Sigmoid colon (tissue), 7 donors: Measurements from ENCODE around the gene GDF2. TPM values are rescaled to one million over a fixed set of nuclear protein-coding genes. Genes with fewer than 3 reads are reported as not detected.
A peak's percentile ranks its signal among the peaks of the same experiment; 100 is the strongest.

ENCODE experiments used
- DNase-seq: peaks from one replicate; pipeline ENCODE4 v3.0.0-alpha.2; 2019
- H3K27ac ChIP-seq, 4 donors: fragments of 200-600 bp; sonication (generic); one replicate each; pipeline ENCODE4 v1.5.1; 2016 to 2019; ENCODE audit warnings: mild to moderate bottlenecking in 1 of 4
- H3K27me3 ChIP-seq, 3 donors: fragments of 200-600 bp; sonication (generic); one replicate each; pipeline ENCODE4 v1.5.1; 2019; ENCODE audit warnings: mild to moderate bottlenecking in 1 of 3
- H3K36me3 ChIP-seq, 4 donors: fragments of 200-600 bp; sonication (generic); one replicate each; pipeline ENCODE4 v1.5.1; 2016 to 2019
- H3K4me1 ChIP-seq, 4 donors: fragments of 200-600 bp; sonication (generic); one replicate each; pipeline ENCODE4 v1.5.1; 2017 to 2019
- H3K4me3 ChIP-seq, 4 donors: fragments of 200-600 bp; sonication (generic); one replicate each; pipeline ENCODE4 v1.5.1; 2017 to 2019; ENCODE audit warnings: mild to moderate bottlenecking in 2 of 4, moderate library complexity in 1 of 4
- H3K9me3 ChIP-seq, 4 donors: fragments of 200-600 bp in 3 of 4; sonication (generic) in 3 of 4; one replicate each; pipeline versions ENCODE4 v1.5.1 to v1.6.1; 2013 to 2019
- EP300 ChIP-seq, 4 donors: sonication (generic); formaldehyde crosslinking; IDR thresholded peaks; one replicate each; pipeline ENCODE4 v1.6.1; 2017; ENCODE audit warnings: antibody characterized with exemption in 4 of 4
- POLR2A ChIP-seq, 2 donors: fragments of 450-650 bp; IDR thresholded peaks; one replicate each; pipeline ENCODE4 v1.6.1; 2016; ENCODE audit warnings: antibody characterized with exemption in 2 of 2, mild to moderate bottlenecking in 2 of 2, moderate library complexity in 2 of 2
- POLR2AphosphoS5 ChIP-seq, 4 donors: sonication (generic); formaldehyde crosslinking; IDR thresholded peaks; one replicate each; pipeline ENCODE4 v1.6.1; 2017; ENCODE audit warnings: antibody characterized with exemption in 4 of 4
- WGBS, 2 donors: extraction: QIAGEN DNeasy Blood & Tissue Kit; methylation state at CpG; one replicate each; pipeline ENCODE4 v1.1.7; 2013; 5-methylcytosine and 5-hydroxymethylcytosine counted together
- intact Hi-C: fragments of 100-400 bp; cut with DNase I; formaldehyde crosslinking; loops from one replicate; pipeline ENCODE4 v1.15.1; 2023
- polyA plus RNA-seq, 3 donors: library from polyadenylated mRNA; stranded (reverse); fragments of 200-250 nt; gene quantifications; one replicate each; pipeline ENCODE4 v1.2.3, GENCODE V29; 2013
- total RNA-seq, 4 donors: library from RNA; depleted of rRNA; stranded (reverse); fragments of >200 nt; gene quantifications; one replicate each; pipeline ENCODE4 v1.1.0, GENCODE V29; 2016
- TF ChIP-seq, protein P1 (sequence below), 4 experiments: fragments of 450-650 bp in 3 of 4; fragments of 200-600 bp in 1 of 4; IDR thresholded peaks; one replicate each; pipeline ENCODE4 v1.5.1; 2016 to 2019; ENCODE audit warnings: antibody characterized with exemption in 4 of 4, mild to moderate bottlenecking in 3 of 4, moderate library complexity in 2 of 4
- donor health status: healthy with polysubstance abuse.
- donor health status: Bipolar disorder and iron deficiency.
- donor health status: healthy.

Gene GDF2
- total and polyA plus RNA-seq, 7 donors, result not detected

DNA sequence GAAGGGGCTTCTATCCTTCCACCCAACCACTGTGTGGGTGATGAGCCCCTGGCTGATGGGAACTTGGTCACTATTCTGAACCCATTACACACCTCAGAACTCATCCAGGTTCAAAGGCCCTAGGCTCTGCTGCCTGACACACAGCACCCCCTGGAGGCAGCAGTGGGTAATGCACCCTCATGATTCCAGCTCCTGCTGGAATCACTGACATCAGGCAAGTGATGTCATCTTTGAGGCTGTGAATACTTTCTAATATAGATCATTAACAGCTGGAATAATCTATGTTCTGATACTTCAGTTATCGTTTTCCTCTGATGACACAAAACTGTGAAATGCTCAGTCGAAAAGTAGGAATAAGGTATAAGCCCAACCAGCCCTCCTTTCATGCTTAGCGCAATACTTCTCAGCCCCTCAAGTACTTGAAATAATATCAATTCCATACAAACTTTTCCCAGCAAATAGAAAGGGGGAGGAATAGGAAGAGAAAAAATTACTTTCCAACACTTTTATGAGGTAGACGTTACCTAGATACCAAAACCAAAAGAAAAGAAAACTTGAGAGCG, 18.4 kb downstream of the GDF2 start:
- H3K27ac ChIP-seq, result no peak overlapping the region
- H3K4me3 ChIP-seq, result no peak overlapping the region
- H3K9me3 ChIP-seq, result no peaks in the 10 kb centered on the region
- peaks cover 0 to 6% (median 2%) of the 10 kb centered on the region in 4 donors for H3K4me1 ChIP-seq
- TF ChIP-seq EP300 (IDR thresholded peaks at IDR 0.05) (no peak), POLR2AphosphoS5 (IDR thresholded peaks at IDR 0.05) (no peak), POLR2A (IDR thresholded peaks at IDR 0.05) (no peak)
- TF ChIP-seq, protein P1, sequence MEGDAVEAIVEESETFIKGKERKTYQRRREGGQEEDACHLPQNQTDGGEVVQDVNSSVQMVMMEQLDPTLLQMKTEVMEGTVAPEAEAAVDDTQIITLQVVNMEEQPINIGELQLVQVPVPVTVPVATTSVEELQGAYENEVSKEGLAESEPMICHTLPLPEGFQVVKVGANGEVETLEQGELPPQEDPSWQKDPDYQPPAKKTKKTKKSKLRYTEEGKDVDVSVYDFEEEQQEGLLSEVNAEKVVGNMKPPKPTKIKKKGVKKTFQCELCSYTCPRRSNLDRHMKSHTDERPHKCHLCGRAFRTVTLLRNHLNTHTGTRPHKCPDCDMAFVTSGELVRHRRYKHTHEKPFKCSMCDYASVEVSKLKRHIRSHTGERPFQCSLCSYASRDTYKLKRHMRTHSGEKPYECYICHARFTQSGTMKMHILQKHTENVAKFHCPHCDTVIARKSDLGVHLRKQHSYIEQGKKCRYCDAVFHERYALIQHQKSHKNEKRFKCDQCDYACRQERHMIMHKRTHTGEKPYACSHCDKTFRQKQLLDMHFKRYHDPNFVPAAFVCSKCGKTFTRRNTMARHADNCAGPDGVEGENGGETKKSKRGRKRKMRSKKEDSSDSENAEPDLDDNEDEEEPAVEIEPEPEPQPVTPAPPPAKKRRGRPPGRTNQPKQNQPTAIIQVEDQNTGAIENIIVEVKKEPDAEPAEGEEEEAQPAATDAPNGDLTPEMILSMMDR (IDR thresholded peaks at IDR 0.05), result peak in 3 of 4 experiments; percentile 78 to 89 (median 80)
- intact Hi-C loops, result no loop called here
- DNase-seq, result no peak
- H3K27me3 ChIP-seq, result peaks cover 0 to 7% (median 0%) of the 10 kb centered on the region in 3 donors
- H3K36me3 ChIP-seq, result no peaks in the 10 kb centered on the region
- WGBS, 2 donors, result 60 to 75% methylated on average over 5 of the region's 5 CpGs

DNA sequence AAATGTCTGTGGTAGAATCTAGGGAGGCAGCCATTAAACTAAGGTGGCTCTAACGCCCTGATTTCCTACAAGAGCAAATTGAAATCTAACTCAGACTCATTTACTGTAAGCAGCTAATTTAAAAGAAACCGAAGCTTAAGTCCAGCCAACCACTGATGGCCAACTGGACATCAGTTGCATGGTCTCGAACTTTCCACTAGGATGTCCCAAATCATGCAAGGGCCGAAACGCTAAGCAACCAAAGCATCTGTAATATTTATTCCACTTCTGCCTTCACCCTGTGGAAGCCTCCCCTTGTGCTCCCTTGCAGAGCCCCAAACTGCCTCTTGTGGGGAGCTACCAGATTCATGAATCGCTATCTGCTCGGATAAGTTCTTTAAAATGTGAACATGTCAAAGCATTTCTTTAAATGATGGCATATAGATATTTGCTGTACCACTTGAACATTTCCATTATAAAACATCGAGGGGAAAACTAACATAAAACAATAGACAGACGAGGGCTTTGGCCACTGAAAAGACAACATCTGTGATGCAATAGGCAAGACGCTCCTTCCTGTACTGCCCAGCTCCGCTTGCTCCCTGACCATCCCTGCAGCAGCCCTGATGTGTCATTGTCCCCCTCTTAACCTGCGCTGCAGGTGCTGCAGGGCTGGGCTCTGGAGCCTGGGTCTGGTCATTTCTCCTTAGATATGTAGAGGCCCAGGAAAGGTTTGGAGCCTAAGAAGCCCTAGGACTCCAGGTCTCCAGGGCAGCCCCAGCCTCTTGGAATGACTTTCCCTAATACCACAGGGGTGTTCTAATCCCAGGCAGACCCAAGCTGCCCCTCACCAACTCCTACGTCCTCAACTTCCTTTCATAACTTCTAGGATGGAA, 23.0 kb downstream of the GDF2 start:
- Histone ChIP-seq H3K27ac (no peak overlapping the region), H3K27me3 (peaks cover 0 to 7% (median 0%) of the 10 kb centered on the region in 3 donors), H3K4me3 (no peak overlapping the region), H3K9me3 (no peaks in the 10 kb centered on the region), H3K4me1 (no peaks in the 10 kb centered on the region), H3K36me3 (no peaks in the 10 kb centered on the region)
- intact Hi-C loops, result no loop called here
- WGBS, 2 donors, result 89 to 91% methylated on average over 13 of the region's 13 CpGs
- DNase-seq, result no peak
- TF ChIP-seq POLR2AphosphoS5 (IDR thresholded peaks at IDR 0.05) (no peak), POLR2A (IDR thresholded peaks at IDR 0.05) (no peak), EP300 (IDR thresholded peaks at IDR 0.05) (no peak)
- TF ChIP-seq, protein P1 (IDR thresholded peaks at IDR 0.05), result no peak

DNA sequence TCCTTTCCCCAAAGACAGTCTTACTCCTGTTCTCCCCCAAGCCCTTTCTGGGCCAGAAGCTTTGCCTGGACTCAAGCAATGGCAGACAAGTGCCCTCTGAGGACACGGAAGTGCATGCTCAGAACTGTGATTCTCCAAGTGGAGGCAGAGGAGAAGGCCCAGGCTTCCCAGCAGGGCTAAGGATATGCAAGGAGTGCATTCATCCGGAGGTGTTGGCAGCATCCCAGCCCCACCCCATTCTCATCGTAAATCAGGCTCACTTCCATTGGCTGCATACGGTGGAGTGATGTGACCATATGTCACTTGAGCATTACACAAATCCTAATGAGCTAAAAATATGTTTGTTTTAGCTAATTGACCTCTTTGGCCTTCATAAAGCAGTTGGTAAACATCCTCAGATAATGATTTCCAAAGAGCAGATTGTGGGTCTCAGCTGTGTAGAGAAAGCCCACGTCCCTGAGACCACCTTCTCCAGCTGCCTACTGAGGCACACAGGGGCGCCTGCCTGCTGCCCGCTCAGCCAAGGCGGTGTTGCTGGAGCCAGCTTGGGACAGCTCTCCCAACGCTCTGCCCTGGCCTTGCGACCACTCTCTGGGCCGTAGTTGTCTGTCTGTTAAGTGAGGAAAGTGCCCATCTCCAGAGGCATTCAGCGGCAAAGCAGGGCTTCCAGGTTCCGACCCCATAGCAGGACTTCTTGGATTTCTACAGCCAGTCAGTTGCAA, 24.5 kb downstream of the GDF2 start:
- no peak overlapping the region for H3K4me3 ChIP-seq
- no peak overlapping the region for H3K27ac ChIP-seq
- H3K9me3 ChIP-seq, result no peaks in the 10 kb centered on the region
- H3K27me3 ChIP-seq, result no peaks in the 10 kb centered on the region
- no peak for TF ChIP-seq POLR2AphosphoS5 (IDR thresholded peaks at IDR 0.05)
- TF ChIP-seq, protein P1 (IDR thresholded peaks at IDR 0.05), result no peak
- no peak for TF ChIP-seq EP300 (IDR thresholded peaks at IDR 0.05)
- no peak for TF ChIP-seq POLR2A (IDR thresholded peaks at IDR 0.05)
- H3K36me3 ChIP-seq, result no peaks in the 10 kb centered on the region
- 60 to 80% methylated on average over 13 of the region's 13 CpGs for WGBS, 2 donors
- no peak for DNase-seq
- intact Hi-C loops, result no loop called here
- no peaks in the 10 kb centered on the region for H3K4me1 ChIP-seq

DNA sequence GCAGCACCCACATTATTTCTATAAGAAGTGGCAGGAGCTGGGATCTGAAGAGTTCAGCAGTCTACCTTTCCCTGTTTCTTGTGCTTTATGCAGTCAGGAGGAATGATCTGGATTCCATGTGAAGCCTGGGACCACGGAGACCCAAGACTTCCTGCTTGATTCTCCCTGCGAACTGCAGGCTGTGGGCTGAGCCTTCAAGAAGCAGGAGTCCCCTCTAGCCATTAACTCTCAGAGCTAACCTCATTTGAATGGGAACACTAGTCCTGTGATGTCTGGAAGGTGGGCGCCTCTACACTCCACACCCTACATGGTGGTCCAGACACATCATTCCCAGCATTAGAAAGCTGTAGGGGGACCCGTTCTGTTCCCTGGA, 25.0 kb downstream of the GDF2 start:
- intact Hi-C loops, result no loop called here
- TF ChIP-seq POLR2A (IDR thresholded peaks at IDR 0.05) (no peak), EP300 (IDR thresholded peaks at IDR 0.05) (no peak)
- Histone ChIP-seq H3K4me1 (no peaks in the 10 kb centered on the region), H3K9me3 (no peaks in the 10 kb centered on the region), H3K27ac (no peak overlapping the region), H3K27me3 (no peaks in the 10 kb centered on the region), H3K36me3 (no peaks in the 10 kb centered on the region), H3K4me3 (no peak overlapping the region)
- no peak for DNase-seq
- 78 to 81% methylated on average over 4 of the region's 4 CpGs for WGBS, 2 donors

DNA sequence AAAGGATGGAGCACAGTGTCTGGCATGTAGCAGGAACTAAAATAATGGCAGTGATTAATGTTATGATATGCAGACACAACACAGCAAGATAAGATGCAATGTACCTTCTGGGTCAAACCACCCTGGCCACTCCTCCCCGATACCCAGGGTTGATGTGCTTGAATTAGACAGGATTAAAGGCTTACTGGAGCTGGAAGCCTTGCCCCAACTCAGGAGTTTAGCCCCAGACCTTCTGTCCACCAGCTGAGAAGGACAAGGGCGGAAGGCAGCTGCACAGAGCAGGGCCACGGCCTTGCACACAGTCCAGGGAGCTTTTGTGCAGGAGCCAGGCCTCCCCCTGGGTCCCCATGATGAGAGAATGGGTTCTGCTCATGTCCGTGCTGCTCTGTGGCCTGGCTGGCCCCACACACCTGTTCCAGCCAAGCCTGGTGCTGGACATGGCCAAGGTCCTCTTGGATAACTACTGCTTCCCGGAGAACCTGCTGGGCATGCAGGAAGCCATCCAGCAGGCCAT, 25.9 kb downstream of the GDF2 start, which contains the start of gene RBP3:
Gene RBP3, plus strand, starts transcription at position 226 of the 514 bp plus-strand sequence. Its CDS starts 122 bp downstream, at position 348.
- Histone ChIP-seq H3K4me3 (no peak within 1 kb of the TSS), H3K9me3 (no peaks in the 10 kb centered on the region), H3K4me1 (no peaks in the 10 kb centered on the region), H3K27ac (no peak within 1 kb of the TSS), H3K36me3 (no peaks in the 10 kb centered on the region), H3K27me3 (no peaks in the 10 kb centered on the region)
- WGBS, 2 donors, result 88 to 93% methylated on average over 5 of the region's 5 CpGs
- intact Hi-C loops, result no loop called here
- TF ChIP-seq, protein P1 (IDR thresholded peaks at IDR 0.05), result no peak
- TF ChIP-seq POLR2A (IDR thresholded peaks at IDR 0.05) (no peak), POLR2AphosphoS5 (IDR thresholded peaks at IDR 0.05) (no peak), EP300 (IDR thresholded peaks at IDR 0.05) (no peak)
- DNase-seq, result no peak
